ENCODE results near the gene CC2D2A. TPM values are rescaled to one million over a fixed set of nuclear protein-coding genes. Genes with fewer than 3 reads are reported as not detected.

Gene CC2D2A
- total and polyA plus RNA-seq, 10 of the 15 experiments (the other 5 are each of a cell fraction or from before 2014, with no cell fraction given), result 0.04 to 1.1 (median 0.26) TPM

GRCh38 chr4:15438939-15439524 lies 30.6 kb upstream of the CC2D2A start:
- no peak for DNase-seq (ENCODE audit: low read depth, low spot score)
- ChIA-PET RAD21 (ENCODE audit: unreplicated experiment) (no interaction called here), CTCF (interaction anchor here (1.1 to 1.7 kb wide), 2 partner anchors 13 to 18 kb away, joined by 3 to 5 read pairs; no protein-coding TSS in a partner anchor), POLR2A (no interaction called here), SMC1A (ENCODE audit: uncharacterized antibody, unreplicated experiment) (no interaction called here)
- H4K20me1 ChIP-seq (ENCODE audit: control insufficient read depth, insufficient read depth), result no peaks in the 10 kb centered on the region
- BruUV-seq (replicated peaks), result no TSS peak
- H3K36me3 ChIP-seq (ENCODE audit: control insufficient read depth in 2 of 2, insufficient read depth in 2 of 2, low read length in 1 of 2), result no peaks in the 10 kb centered on the region
- H2AFZ ChIP-seq (ENCODE audit: control insufficient read depth, low read depth, low read length), result no peak overlapping the region
- ATAC-seq, result no peak
- no peak overlapping the region for H3K4me3 ChIP-seq
- TF ChIP-seq RCOR1 (conservative IDR thresholded peaks at IDR 0.05; ENCODE audit: low read depth, low read length), result no peak
- TF ChIP-seq, protein P1, sequence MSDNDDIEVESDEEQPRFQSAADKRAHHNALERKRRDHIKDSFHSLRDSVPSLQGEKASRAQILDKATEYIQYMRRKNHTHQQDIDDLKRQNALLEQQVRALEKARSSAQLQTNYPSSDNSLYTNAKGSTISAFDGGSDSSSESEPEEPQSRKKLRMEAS (IDR thresholded peaks at IDR 0.05; ENCODE audit: low read depth, low read length), result no peak
- TF ChIP-seq, protein P2, sequence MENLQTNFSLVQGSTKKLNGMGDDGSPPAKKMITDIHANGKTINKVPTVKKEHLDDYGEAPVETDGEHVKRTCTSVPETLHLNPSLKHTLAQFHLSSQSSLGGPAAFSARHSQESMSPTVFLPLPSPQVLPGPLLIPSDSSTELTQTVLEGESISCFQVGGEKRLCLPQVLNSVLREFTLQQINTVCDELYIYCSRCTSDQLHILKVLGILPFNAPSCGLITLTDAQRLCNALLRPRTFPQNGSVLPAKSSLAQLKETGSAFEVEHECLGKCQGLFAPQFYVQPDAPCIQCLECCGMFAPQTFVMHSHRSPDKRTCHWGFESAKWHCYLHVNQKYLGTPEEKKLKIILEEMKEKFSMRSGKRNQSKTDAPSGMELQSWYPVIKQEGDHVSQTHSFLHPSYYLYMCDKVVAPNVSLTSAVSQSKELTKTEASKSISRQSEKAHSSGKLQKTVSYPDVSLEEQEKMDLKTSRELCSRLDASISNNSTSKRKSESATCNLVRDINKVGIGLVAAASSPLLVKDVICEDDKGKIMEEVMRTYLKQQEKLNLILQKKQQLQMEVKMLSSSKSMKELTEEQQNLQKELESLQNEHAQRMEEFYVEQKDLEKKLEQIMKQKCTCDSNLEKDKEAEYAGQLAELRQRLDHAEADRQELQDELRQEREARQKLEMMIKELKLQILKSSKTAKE (IDR thresholded peaks at IDR 0.05; ENCODE audit: low read depth, poor library complexity, severe bottlenecking), result no peak
- TF ChIP-seq, protein P3, sequence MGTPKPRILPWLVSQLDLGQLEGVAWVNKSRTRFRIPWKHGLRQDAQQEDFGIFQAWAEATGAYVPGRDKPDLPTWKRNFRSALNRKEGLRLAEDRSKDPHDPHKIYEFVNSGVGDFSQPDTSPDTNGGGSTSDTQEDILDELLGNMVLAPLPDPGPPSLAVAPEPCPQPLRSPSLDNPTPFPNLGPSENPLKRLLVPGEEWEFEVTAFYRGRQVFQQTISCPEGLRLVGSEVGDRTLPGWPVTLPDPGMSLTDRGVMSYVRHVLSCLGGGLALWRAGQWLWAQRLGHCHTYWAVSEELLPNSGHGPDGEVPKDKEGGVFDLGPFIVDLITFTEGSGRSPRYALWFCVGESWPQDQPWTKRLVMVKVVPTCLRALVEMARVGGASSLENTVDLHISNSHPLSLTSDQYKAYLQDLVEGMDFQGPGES (IDR thresholded peaks at IDR 0.05), result no peak
- TF ChIP-seq NFYB (IDR thresholded peaks at IDR 0.05; ENCODE audit: insufficient read depth, low read depth, low read length), result no peak
- TF ChIP-seq ZNF274 (IDR thresholded peaks at IDR 0.05; ENCODE audit: insufficient read depth, insufficient read length), result no peak
- TF ChIP-seq ZBED1 (IDR thresholded peaks at IDR 0.05; ENCODE audit: borderline replicate concordance), result no peak
- TF ChIP-seq IKZF2 (IDR thresholded peaks at IDR 0.05), result no peak
- no peak for TF ChIP-seq NBN (IDR thresholded peaks at IDR 0.05)
- TF ChIP-seq, protein P4, sequence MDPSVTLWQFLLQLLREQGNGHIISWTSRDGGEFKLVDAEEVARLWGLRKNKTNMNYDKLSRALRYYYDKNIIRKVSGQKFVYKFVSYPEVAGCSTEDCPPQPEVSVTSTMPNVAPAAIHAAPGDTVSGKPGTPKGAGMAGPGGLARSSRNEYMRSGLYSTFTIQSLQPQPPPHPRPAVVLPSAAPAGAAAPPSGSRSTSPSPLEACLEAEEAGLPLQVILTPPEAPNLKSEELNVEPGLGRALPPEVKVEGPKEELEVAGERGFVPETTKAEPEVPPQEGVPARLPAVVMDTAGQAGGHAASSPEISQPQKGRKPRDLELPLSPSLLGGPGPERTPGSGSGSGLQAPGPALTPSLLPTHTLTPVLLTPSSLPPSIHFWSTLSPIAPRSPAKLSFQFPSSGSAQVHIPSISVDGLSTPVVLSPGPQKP (IDR thresholded peaks at IDR 0.05; ENCODE audit: low read depth, low read length), result no peak
- WGBS (ENCODE audit: insufficient coverage, insufficient replicate concordance, low lambda C conversion rate, missing lambda C conversion rate), result 0% methylated on average over 2 of the region's 2 CpGs
- H3K9ac ChIP-seq (ENCODE audit: control insufficient read depth, insufficient read depth, low read length), result no peak overlapping the region
- H3K79me2 ChIP-seq (ENCODE audit: control insufficient read depth, insufficient read depth, low read length), result no peaks in the 10 kb centered on the region
- H3K4me1 ChIP-seq (ENCODE audit: control insufficient read depth, insufficient read depth, low read length), result no peaks in the 10 kb centered on the region
- no peak overlapping the region for H3K4me2 ChIP-seq (ENCODE audit: control insufficient read depth, insufficient read depth)
- H3K27ac ChIP-seq (ENCODE audit: control insufficient read depth, insufficient read depth), result no peak overlapping the region
- H3K9me3 ChIP-seq (replicated peaks; ENCODE audit: control insufficient read depth, insufficient read depth, low read length), result no peaks in the 10 kb centered on the region
- H3K27me3 ChIP-seq (replicated peaks in 1 of 2; ENCODE audit: control insufficient read depth in 2 of 2, insufficient read depth in 2 of 2, low read length in 1 of 2), result no peaks in the 10 kb centered on the region
- in situ Hi-C loops (cut with MboI) (no loop called here), intact Hi-C loops (cut with micrococcal nuclease; ENCODE audit: unreplicated experiment) (no loop called here)
- no peak for FAIRE-seq

Data from GM12878 (cell line).